ENCODE results near the gene SPHK2. TPM values are rescaled to one million over a fixed set of nuclear protein-coding genes. Genes with fewer than 3 reads are reported as not detected.
"Not testable (repeated sequence)": the region's sequence is repeated elsewhere in the genome, so short reads cannot be mapped to it uniquely, and the experiment has no call there.

The SPHK2 gene
- total and polyA plus RNA-seq, 4 donors: 14.6 to 25.4 (median 19.7) TPM

- Histone ChIP-seq H3K27me3 (ENCODE audit: control insufficient read depth in 1 of 2, insufficient read depth in 2 of 2, low read length in 1 of 2) (no peaks in the 10 kb centered on the region), H3K4me3 (ENCODE audit: low read length in 2 of 2) (no peak overlapping the region), H3K9me3 (ENCODE audit: control insufficient read depth, low read length) (no peaks in the 10 kb centered on the region), H3K27ac (ENCODE audit: low read depth in 1 of 2, low read length in 2 of 2) (no peak overlapping the region), H3K36me3 (ENCODE audit: control insufficient read depth in 1 of 2, insufficient read depth in 2 of 2, low read length in 1 of 2) (no peaks in the 10 kb centered on the region), H3K4me1 (ENCODE audit: control insufficient read depth in 1 of 2, insufficient read depth in 2 of 2, low read length in 2 of 2) (no peaks in the 10 kb centered on the region)
- 36 to 42% methylated on average over 11 of the region's 11 CpGs for WGBS, 2 donors
- no peak for ATAC-seq (ENCODE audit: low FRiP score)
- no peak for DNase-seq
- intact Hi-C loops (cut with DNase I): no loop called here
These were observed 35.2 kb downstream of the SPHK2 start for GRCh38 chr19:48654299-48655059.

- DNase-seq (no peak), ATAC-seq (ENCODE audit: low FRiP score) (no peak)
- 36 to 38% methylated on average over 16 of the region's 16 CpGs for WGBS, 2 donors
- intact Hi-C loops (cut with DNase I): no loop called here
- no peaks in the 10 kb centered on the region for H3K36me3 ChIP-seq (ENCODE audit: control insufficient read depth in 1 of 2, insufficient read depth in 2 of 2, low read length in 1 of 2)
- H3K27me3 ChIP-seq (ENCODE audit: control insufficient read depth in 1 of 2, insufficient read depth in 2 of 2, low read length in 1 of 2): no peaks in the 10 kb centered on the region
- no peaks in the 10 kb centered on the region for H3K9me3 ChIP-seq (ENCODE audit: control insufficient read depth, low read length)
- no peak overlapping the region for H3K27ac ChIP-seq (ENCODE audit: low read depth in 1 of 2, low read length in 2 of 2)
- H3K4me1 ChIP-seq (ENCODE audit: control insufficient read depth in 1 of 2, insufficient read depth in 2 of 2, low read length in 2 of 2): no peaks in the 10 kb centered on the region
- H3K4me3 ChIP-seq (ENCODE audit: low read length in 2 of 2): no peak overlapping the region
These were observed 37.7 kb downstream of the SPHK2 start for GRCh38 chr19:48656840-48657474.

- 93 to 96% methylated on average over 5 of the region's 5 CpGs for WGBS, 2 donors
- H3K27ac ChIP-seq (ENCODE audit: low read depth in 1 of 2, low read length in 2 of 2); intact Hi-C loops (cut with DNase I); ATAC-seq (ENCODE audit: low FRiP score); H3K27me3 ChIP-seq (ENCODE audit: control insufficient read depth in 1 of 2, insufficient read depth in 2 of 2, low read length in 1 of 2); H3K9me3 ChIP-seq (ENCODE audit: control insufficient read depth, low read length); H3K36me3 ChIP-seq (ENCODE audit: control insufficient read depth in 1 of 2, insufficient read depth in 2 of 2, low read length in 1 of 2); H3K4me3 ChIP-seq (ENCODE audit: low read length in 2 of 2); DNase-seq; H3K4me1 ChIP-seq (ENCODE audit: control insufficient read depth in 1 of 2, insufficient read depth in 2 of 2, low read length in 2 of 2): not testable (repeated sequence)
These were observed 38.5 kb downstream of the SPHK2 start for GRCh38 chr19:48657828-48658227.

GRCh38 chr19:48658483-48658882, 39.2 kb downstream of the SPHK2 start:
- H3K9me3 ChIP-seq (ENCODE audit: control insufficient read depth, low read length): no peaks in the 10 kb centered on the region
- WGBS, 2 donors: 88 to 92% methylated on average over 6 of the region's 6 CpGs
- no peak overlapping the region for H3K4me3 ChIP-seq (ENCODE audit: low read length in 2 of 2)
- no peak for ATAC-seq (ENCODE audit: low FRiP score)
- H3K27ac ChIP-seq (ENCODE audit: low read depth in 1 of 2, low read length in 2 of 2): no peak overlapping the region
- intact Hi-C loops (cut with DNase I): no loop called here
- H3K4me1 ChIP-seq (ENCODE audit: control insufficient read depth in 1 of 2, insufficient read depth in 2 of 2, low read length in 2 of 2): no peaks in the 10 kb centered on the region
- H3K27me3 ChIP-seq (ENCODE audit: control insufficient read depth in 1 of 2, insufficient read depth in 2 of 2, low read length in 1 of 2): no peaks in the 10 kb centered on the region
- DNase-seq: no peak
- no peaks in the 10 kb centered on the region for H3K36me3 ChIP-seq (ENCODE audit: control insufficient read depth in 1 of 2, insufficient read depth in 2 of 2, low read length in 1 of 2)

GRCh38 chr19:48659768-48660167, 40.5 kb downstream of the SPHK2 start:
- Histone ChIP-seq H3K36me3 (ENCODE audit: control insufficient read depth in 1 of 2, insufficient read depth in 2 of 2, low read length in 1 of 2) (no peaks in the 10 kb centered on the region), H3K4me3 (ENCODE audit: low read length in 2 of 2) (no peak overlapping the region), H3K27me3 (ENCODE audit: control insufficient read depth in 1 of 2, insufficient read depth in 2 of 2, low read length in 1 of 2) (no peaks in the 10 kb centered on the region), H3K4me1 (ENCODE audit: control insufficient read depth in 1 of 2, insufficient read depth in 2 of 2, low read length in 2 of 2) (no peaks in the 10 kb centered on the region), H3K27ac (ENCODE audit: low read depth in 1 of 2, low read length in 2 of 2) (no peak overlapping the region), H3K9me3 (ENCODE audit: control insufficient read depth, low read length) (no peaks in the 10 kb centered on the region)
- intact Hi-C loops (cut with DNase I): no loop called here
- ATAC-seq (ENCODE audit: low FRiP score) (no peak), DNase-seq (no peak)
- WGBS, 2 donors: 79 to 81% methylated on average over 5 of the region's 5 CpGs

GRCh38 chr19:48660852-48661710, 41.8 kb downstream of the SPHK2 start:
- peak; percentile 89 for ATAC-seq (ENCODE audit: low FRiP score)
- Histone ChIP-seq H3K27ac (ENCODE audit: low read depth in 1 of 2, low read length in 2 of 2) (no peak overlapping the region), H3K4me1 (ENCODE audit: control insufficient read depth in 1 of 2, insufficient read depth in 2 of 2, low read length in 2 of 2) (no peaks in the 10 kb centered on the region), H3K9me3 (ENCODE audit: control insufficient read depth, low read length) (no peaks in the 10 kb centered on the region), H3K27me3 (ENCODE audit: control insufficient read depth in 1 of 2, insufficient read depth in 2 of 2, low read length in 1 of 2) (no peaks in the 10 kb centered on the region), H3K36me3 (ENCODE audit: control insufficient read depth in 1 of 2, insufficient read depth in 2 of 2, low read length in 1 of 2) (no peaks in the 10 kb centered on the region), H3K4me3 (ENCODE audit: low read length in 2 of 2) (no peak overlapping the region)
- WGBS, 2 donors: 62 to 65% methylated on average over 35 of the region's 35 CpGs
- DNase-seq: peak; percentile 93
- intact Hi-C loops (cut with DNase I): no loop called here

GRCh38 chr19:48661711-48662090, 42.4 kb downstream of the SPHK2 start:
- H3K4me1 ChIP-seq (ENCODE audit: control insufficient read depth in 1 of 2, insufficient read depth in 2 of 2, low read length in 2 of 2): no peaks in the 10 kb centered on the region
- no peak overlapping the region for H3K27ac ChIP-seq (ENCODE audit: low read depth in 1 of 2, low read length in 2 of 2)
- DNase-seq: no peak
- no peak overlapping the region for H3K4me3 ChIP-seq (ENCODE audit: low read length in 2 of 2)
- no peaks in the 10 kb centered on the region for H3K36me3 ChIP-seq (ENCODE audit: control insufficient read depth in 1 of 2, insufficient read depth in 2 of 2, low read length in 1 of 2)
- H3K9me3 ChIP-seq (ENCODE audit: control insufficient read depth, low read length): no peaks in the 10 kb centered on the region
- H3K27me3 ChIP-seq (ENCODE audit: control insufficient read depth in 1 of 2, insufficient read depth in 2 of 2, low read length in 1 of 2): no peaks in the 10 kb centered on the region
- no peak for ATAC-seq (ENCODE audit: low FRiP score)
- 91% methylated on average over 38 to 50 of the region's 50 CpGs for WGBS, 2 donors
- intact Hi-C loops (cut with DNase I): no loop called here

GRCh38 chr19:48663667-48664066, 44.4 kb downstream of the SPHK2 start:
- no peak overlapping the region for H3K27ac ChIP-seq (ENCODE audit: low read depth in 1 of 2, low read length in 2 of 2)
- H3K4me1 ChIP-seq (ENCODE audit: control insufficient read depth in 1 of 2, insufficient read depth in 2 of 2, low read length in 2 of 2): no peaks in the 10 kb centered on the region
- ATAC-seq (ENCODE audit: low FRiP score): no peak
- no peak for DNase-seq
- no peaks in the 10 kb centered on the region for H3K27me3 ChIP-seq (ENCODE audit: control insufficient read depth in 1 of 2, insufficient read depth in 2 of 2, low read length in 1 of 2)
- H3K36me3 ChIP-seq (ENCODE audit: control insufficient read depth in 1 of 2, insufficient read depth in 2 of 2, low read length in 1 of 2): no peaks in the 10 kb centered on the region
- intact Hi-C loops (cut with DNase I): no loop called here
- no peaks in the 10 kb centered on the region for H3K9me3 ChIP-seq (ENCODE audit: control insufficient read depth, low read length)
- 91 to 93% methylated on average over 4 of the region's 4 CpGs for WGBS, 2 donors
- H3K4me3 ChIP-seq (ENCODE audit: low read length in 2 of 2): no peak overlapping the region

All from aorta (tissue), 5 donors.